Mucosa of rectum (tissue), 2 donors: ENCODE data around the gene ABHD5.

Experiments used
- H3K27ac ChIP-seq, 2 donors: one replicate each; pipeline ENCODE4 v1.7.0; 2013; ENCODE audit warnings: inconsistent platforms in 2 of 2, low read depth in 2 of 2, low read length in 2 of 2
- H3K27me3 ChIP-seq, 2 donors: one replicate each; pipeline ENCODE4 v1.7.0; 2013; ENCODE audit warnings: low read length in 2 of 2; ENCODE audit not compliant: control insufficient read depth in 2 of 2, insufficient read depth in 2 of 2
- H3K36me3 ChIP-seq, 2 donors: one replicate each; pipeline ENCODE4 v1.7.0; 2013; ENCODE audit warnings: low read length in 2 of 2; ENCODE audit not compliant: control insufficient read depth in 2 of 2, insufficient read depth in 2 of 2
- H3K4me1 ChIP-seq, 2 donors: one replicate each; pipeline ENCODE4 v1.7.0; 2013; ENCODE audit warnings: low read length in 2 of 2, mild to moderate bottlenecking in 1 of 2; ENCODE audit not compliant: control insufficient read depth in 2 of 2, insufficient read depth in 2 of 2
- H3K4me3 ChIP-seq, 2 donors: one replicate each; pipeline ENCODE4 v1.7.0; 2013; ENCODE audit warnings: low read length in 2 of 2
- H3K9ac ChIP-seq, 2 donors: one replicate each; pipeline ENCODE4 v1.7.0; 2013; ENCODE audit warnings: low read length in 2 of 2, low read depth in 1 of 2, mild to moderate bottlenecking in 1 of 2
- H3K9me3 ChIP-seq, 2 donors: one replicate each; pipeline ENCODE4 v1.7.0; 2013; ENCODE audit warnings: low read length in 2 of 2; ENCODE audit not compliant: control insufficient read depth in 2 of 2
- donor health status: healthy.
- donor health status: Normal muscosa, but diverticular disease.

The ABHD5 gene

GRCh38 chr3:43764471-43764870 lies 73.7 kb downstream of the ABHD5 start:
- Histone ChIP-seq H3K4me1 (peaks cover 6 to 7% of the 10 kb centered on the region in 2 donors), H3K9me3 (no peaks in the 10 kb centered on the region), H3K36me3 (no peaks in the 10 kb centered on the region), H3K4me3 (no peak overlapping the region), H3K27me3 (no peaks in the 10 kb centered on the region), H3K27ac (no peak overlapping the region), H3K9ac (no peak overlapping the region)

DNA sequence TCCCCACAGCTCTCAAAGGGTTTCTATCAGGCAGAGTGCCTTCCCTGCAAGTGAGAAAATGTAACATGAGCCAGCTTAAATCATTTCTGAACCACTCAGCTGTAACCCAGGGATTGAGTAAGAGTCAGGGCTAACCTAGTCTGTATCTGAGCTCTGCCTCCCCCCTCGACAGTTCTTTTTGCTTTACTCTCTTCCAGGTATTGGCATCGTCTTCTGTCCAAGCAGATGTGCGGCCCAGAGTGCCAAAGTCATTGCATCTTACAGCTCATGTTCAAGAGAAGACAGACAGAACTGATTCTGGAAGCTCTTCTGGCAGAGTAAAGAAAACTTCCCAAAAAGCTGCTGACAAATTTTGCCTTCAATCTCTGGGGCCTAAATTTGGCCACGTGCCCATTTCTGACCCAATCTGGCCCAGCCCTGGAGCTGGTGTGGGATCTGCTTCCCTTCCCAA lies 74.8 kb downstream of the ABHD5 start:
- Histone ChIP-seq H3K36me3 (no peaks in the 10 kb centered on the region), H3K27me3 (no peaks in the 10 kb centered on the region), H3K9ac (no peak overlapping the region), H3K4me1 (peaks cover 12 to 15% of the 10 kb centered on the region in 2 donors), H3K27ac (no peak overlapping the region), H3K4me3 (no peak overlapping the region), H3K9me3 (no peaks in the 10 kb centered on the region)

DNA sequence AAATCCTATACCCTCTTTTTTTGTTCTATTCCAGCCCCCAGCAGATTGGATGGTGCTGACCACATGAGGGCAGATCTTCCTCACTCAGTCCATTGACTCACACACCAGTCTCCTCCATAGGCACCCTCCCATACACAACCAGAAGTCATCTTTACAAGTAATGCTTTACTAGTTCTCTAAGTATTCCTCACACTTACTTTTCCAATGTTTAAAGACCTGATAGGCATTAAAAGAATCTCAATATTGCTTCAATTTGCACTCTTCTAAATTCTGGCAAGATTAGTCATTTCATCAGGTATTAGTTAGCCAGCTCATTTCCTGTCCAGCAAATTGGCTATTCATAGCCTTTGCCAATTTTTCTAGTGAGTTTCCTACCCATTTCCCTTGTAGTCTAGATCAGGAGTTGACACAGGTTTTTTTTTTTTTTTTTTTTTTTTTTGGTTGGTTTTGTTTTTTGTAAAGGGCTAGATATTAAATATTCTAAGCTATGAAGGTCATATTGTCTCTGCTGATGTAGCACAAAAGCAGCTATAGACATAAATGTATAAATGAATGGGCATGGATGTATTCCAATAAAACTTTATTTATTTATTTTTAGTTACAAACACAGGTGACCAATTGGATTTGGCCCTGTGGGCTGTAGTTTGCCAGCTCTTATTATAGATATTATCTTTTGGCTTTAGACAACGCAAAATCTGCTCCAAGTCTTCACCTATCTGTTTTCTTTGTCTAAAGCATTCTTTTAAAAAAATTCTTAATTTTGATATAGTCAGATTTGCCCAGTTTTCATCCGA lies 76.1 kb downstream of the ABHD5 start:
- no peak overlapping the region for H3K27ac ChIP-seq
- no peaks in the 10 kb centered on the region for H3K27me3 ChIP-seq
- no peaks in the 10 kb centered on the region for H3K36me3 ChIP-seq
- no peaks in the 10 kb centered on the region for H3K9me3 ChIP-seq
- peaks cover 12 to 20% of the 10 kb centered on the region in 2 donors for H3K4me1 ChIP-seq
- H3K9ac ChIP-seq = no peak overlapping the region
- no peak overlapping the region for H3K4me3 ChIP-seq

DNA sequence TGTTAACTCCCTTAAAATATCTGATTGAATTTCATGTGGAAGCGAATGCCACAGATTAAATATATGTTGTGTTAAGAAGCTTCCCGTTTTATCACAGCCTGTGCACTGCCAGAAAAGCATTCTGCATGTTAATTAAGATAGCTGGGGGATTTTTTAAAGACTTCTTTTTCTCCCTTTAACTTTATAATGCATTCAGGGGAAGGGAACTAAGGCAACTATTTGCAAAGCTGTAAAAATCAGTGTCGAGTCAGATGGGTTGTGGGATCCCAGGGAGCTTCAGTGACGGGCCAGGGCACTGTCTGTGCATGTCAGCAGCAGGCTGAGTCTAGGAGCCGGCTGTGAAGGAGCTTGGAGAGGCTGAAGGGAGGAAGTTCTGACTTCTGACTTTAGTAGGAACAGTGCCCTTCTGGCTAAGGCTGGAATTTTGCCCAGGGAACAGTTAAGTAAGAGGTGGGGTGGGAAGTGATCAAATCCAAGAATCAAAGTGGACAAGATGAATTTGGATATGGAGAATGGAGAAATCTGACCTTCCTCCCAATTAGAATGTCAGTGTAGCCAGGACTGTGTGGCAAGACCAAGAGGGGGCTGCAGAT lies 77.7 kb downstream of the ABHD5 start:
- Histone ChIP-seq H3K9ac (no peak overlapping the region), H3K27me3 (no peaks in the 10 kb centered on the region), H3K4me1 (peaks cover 12 to 20% of the 10 kb centered on the region in 2 donors), H3K9me3 (no peaks in the 10 kb centered on the region), H3K27ac (peak overlapping the region in 1 of 2 donors; percentile 29), H3K4me3 (peak overlapping the region in 1 of 2 donors; percentile 26), H3K36me3 (no peaks in the 10 kb centered on the region)

DNA sequence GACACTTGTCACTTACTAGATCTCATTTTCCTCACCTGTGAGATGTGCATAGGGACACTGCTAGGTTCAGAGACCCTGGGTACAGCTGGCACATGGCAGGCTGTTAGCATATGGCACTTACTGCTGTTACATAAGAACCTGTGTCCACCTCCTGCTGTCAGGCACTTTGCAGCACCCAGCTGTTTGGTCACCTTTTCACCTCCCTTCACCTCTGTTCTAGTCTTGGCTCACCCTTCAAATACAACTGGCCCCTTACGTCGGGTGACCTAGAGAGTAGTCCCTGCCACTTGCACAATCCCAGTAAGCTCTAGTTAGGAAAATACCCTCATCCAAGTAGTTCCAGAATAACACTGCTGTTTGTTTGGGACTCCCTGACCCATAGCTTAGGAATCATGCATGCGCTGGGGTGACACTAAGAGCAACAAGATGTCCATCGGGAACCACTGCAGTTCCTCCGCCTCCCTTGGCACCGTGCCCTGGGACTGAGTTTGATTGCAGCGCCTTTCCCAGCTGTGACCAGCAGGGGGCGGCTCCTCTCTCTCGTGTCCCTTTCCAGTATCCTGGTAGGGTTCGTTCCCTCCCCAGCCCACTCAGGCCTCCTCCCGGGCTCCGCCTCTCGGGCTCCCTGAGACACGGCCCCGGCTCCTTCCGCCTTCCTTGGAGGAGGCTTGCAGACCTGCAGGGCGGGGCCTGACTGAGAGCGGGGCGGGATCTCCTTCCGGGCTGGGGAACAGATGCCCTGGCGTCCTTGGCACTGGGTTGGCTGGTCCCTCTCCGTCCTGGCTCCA lies 78.6 kb downstream of the ABHD5 start:
- H3K9me3 ChIP-seq = no peaks in the 10 kb centered on the region
- H3K4me3 ChIP-seq = peak overlapping the region; percentile 26 to 48
- H3K9ac ChIP-seq = peak overlapping the region; percentile 41 to 52

GRCh38 chr3:43769885-43770425 lies 79.2 kb downstream of the ABHD5 start:
- H3K9me3 ChIP-seq = no peaks in the 10 kb centered on the region
- H3K27me3 ChIP-seq = no peaks in the 10 kb centered on the region
- H3K4me3 ChIP-seq = peak overlapping the region; percentile 26 to 36
- peaks cover 12 to 20% of the 10 kb centered on the region in 2 donors for H3K4me1 ChIP-seq
- no peaks in the 10 kb centered on the region for H3K36me3 ChIP-seq
- H3K27ac ChIP-seq = peak overlapping the region; percentile 63 to 84
- H3K9ac ChIP-seq = peak overlapping the region; percentile 41 to 52

More for the DNA sequence above, 78.6 kb downstream of the ABHD5 start:
- H3K36me3 ChIP-seq = no peaks in the 10 kb centered on the region
- H3K4me1 ChIP-seq = peaks cover 12 to 20% of the 10 kb centered on the region in 2 donors
- H3K27me3 ChIP-seq = no peaks in the 10 kb centered on the region
- H3K27ac ChIP-seq = peak overlapping the region; percentile 63 to 84

GRCh38 chr3:43770426-43771103 lies 79.8 kb downstream of the ABHD5 start:
- peak overlapping the region in 1 of 2 donors; percentile 26 for H3K4me3 ChIP-seq
- no peaks in the 10 kb centered on the region for H3K9me3 ChIP-seq
- H3K27ac ChIP-seq = peak overlapping the region; percentile 63 to 84
- H3K27me3 ChIP-seq = no peaks in the 10 kb centered on the region
- H3K9ac ChIP-seq = peak overlapping the region in 1 of 2 donors; percentile 41
- peaks cover 12 to 20% of the 10 kb centered on the region in 2 donors for H3K4me1 ChIP-seq
- H3K36me3 ChIP-seq = no peaks in the 10 kb centered on the region

GRCh38 chr3:43771610-43772009 lies 80.9 kb downstream of the ABHD5 start:
- no peaks in the 10 kb centered on the region for H3K27me3 ChIP-seq
- peaks cover 12 to 20% of the 10 kb centered on the region in 2 donors for H3K4me1 ChIP-seq
- H3K9me3 ChIP-seq = no peaks in the 10 kb centered on the region
- no peak overlapping the region for H3K9ac ChIP-seq
- no peaks in the 10 kb centered on the region for H3K36me3 ChIP-seq
- H3K27ac ChIP-seq = no peak overlapping the region
- H3K4me3 ChIP-seq = no peak overlapping the region

DNA sequence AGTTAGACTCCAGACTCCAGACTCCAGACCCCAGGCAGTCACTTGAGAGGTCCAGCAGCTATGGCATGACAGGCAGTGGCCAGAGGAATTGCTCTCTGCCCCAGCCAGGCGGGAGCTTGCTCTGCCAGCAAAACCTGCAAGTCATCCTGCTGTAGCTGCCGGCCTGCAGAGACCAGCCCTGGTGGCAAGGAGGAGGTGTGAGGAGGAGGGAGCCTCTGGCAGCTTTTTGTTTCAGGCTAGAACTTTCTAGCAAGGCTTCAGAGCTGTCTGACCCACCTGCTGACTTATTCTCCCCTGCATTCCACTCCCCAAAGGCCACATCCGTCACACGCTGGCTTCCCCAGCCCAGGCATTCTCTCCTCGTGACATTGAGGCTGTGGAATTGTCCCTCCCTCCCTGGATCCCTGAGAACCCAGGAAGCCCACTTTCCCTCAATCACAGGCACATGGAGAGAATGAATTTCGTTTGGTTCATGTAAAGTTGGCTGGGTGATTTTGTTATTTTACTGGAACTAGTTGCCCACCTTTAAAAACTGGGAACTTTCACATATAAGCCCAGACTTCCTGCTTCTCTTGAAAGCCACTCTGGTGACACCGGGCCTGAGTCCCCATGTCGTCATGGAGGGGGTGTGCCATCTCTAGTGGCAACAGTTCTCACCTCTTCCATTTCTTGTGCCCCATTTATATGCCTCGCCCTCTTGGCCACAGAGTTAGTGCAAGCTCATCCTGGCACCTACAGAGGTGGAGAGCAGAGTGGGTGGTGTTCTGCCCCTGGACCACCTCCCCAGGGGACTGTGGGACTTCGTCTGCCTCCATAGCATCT lies 82.7 kb downstream of the ABHD5 start:
- peaks cover 12 to 20% of the 10 kb centered on the region in 2 donors for H3K4me1 ChIP-seq

More for the DNA sequence above, 82.7 kb downstream of the ABHD5 start:
- Histone ChIP-seq H3K27ac (no peak overlapping the region), H3K9ac (no peak overlapping the region), H3K4me3 (no peak overlapping the region), H3K27me3 (no peaks in the 10 kb centered on the region), H3K9me3 (no peaks in the 10 kb centered on the region), H3K36me3 (no peaks in the 10 kb centered on the region)
